IPS-18a (cell line): ENCODE measurements around the gene RCOR1.
"Not testable (repeated sequence)": the region's sequence is repeated elsewhere in the genome, so short reads cannot be mapped to it uniquely, and the experiment has no call there.

Experiments
- H3K27ac ChIP-seq: one replicate; pipeline ENCODE4 v1.5.1; 2013; ENCODE audit warnings: low read length
- H3K27me3 ChIP-seq: one replicate; pipeline ENCODE4 v1.6.1; 2013; ENCODE audit warnings: mild to moderate bottlenecking, low read length; ENCODE audit not compliant: control insufficient read depth, insufficient read depth
- H3K36me3 ChIP-seq: one replicate; pipeline ENCODE4 v1.6.1; 2013; ENCODE audit warnings: low read depth, low read length; ENCODE audit not compliant: control insufficient read depth
- H3K4me1 ChIP-seq: one replicate; pipeline ENCODE4 v1.6.1; 2013; ENCODE audit warnings: low read depth, low read length; ENCODE audit not compliant: control insufficient read depth
- H3K4me3 ChIP-seq: one replicate; pipeline ENCODE4 v1.5.1; 2013; ENCODE audit warnings: low read length
- H3K9ac ChIP-seq: one replicate; pipeline ENCODE4 v1.6.1; 2013; ENCODE audit warnings: mild to moderate bottlenecking, low read length, moderate library complexity
- H3K9me3 ChIP-seq: one replicate; pipeline ENCODE4 v1.6.1; 2013; ENCODE audit warnings: low read depth, low read length; ENCODE audit not compliant: control insufficient read depth

The RCOR1 gene

GRCh38 chr14:102574281-102575159 lies 17.9 kb upstream of the RCOR1 start:
- no peak overlapping the region for H3K27ac ChIP-seq
- peaks cover 6% of the 10 kb centered on the region for H3K4me1 ChIP-seq
- no peaks in the 10 kb centered on the region for H3K9me3 ChIP-seq
- H3K27me3 ChIP-seq, result no peaks in the 10 kb centered on the region
- no peak overlapping the region for H3K4me3 ChIP-seq
- H3K9ac ChIP-seq, result no peak overlapping the region
- H3K36me3 ChIP-seq, result no peaks in the 10 kb centered on the region

DNA sequence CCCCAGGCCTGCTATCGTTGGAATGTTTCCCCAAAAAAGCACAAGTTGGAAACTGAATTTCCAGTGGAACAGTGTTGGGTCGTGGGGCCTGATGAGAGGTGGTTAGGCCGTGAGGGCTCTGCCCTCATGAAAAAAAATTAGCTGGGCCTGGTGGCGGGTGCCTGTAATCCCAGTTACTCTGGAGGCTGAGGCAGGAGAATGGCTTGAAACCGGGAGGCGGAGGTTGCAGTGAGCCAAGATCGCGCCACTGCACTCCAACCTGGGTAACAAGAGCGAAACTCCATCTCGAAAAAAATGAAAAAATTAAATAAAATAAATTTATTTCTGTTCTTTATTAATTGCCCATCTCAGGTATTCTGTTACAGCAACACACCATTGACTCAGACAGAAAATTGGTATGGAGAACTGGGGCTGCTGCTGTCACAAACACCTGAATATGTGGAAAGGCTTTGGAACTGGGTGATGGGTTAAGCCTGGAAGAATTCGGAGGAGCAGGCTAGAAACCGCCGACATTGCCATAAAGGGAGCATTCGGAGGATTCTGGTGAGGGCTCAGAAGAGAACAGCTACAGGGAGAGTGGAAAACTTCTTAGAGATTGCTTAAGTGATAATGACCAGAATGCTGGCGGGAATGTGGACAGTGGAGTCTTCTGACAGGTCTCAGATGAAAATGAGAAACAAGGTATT lies 17.1 kb upstream of the RCOR1 start:
- Histone ChIP-seq H3K36me3 (no peaks in the 10 kb centered on the region), H3K4me3 (no peak overlapping the region), H3K9me3 (no peaks in the 10 kb centered on the region), H3K9ac (no peak overlapping the region), H3K4me1 (peaks cover 6% of the 10 kb centered on the region), H3K27ac (no peak overlapping the region), H3K27me3 (no peaks in the 10 kb centered on the region)

DNA sequence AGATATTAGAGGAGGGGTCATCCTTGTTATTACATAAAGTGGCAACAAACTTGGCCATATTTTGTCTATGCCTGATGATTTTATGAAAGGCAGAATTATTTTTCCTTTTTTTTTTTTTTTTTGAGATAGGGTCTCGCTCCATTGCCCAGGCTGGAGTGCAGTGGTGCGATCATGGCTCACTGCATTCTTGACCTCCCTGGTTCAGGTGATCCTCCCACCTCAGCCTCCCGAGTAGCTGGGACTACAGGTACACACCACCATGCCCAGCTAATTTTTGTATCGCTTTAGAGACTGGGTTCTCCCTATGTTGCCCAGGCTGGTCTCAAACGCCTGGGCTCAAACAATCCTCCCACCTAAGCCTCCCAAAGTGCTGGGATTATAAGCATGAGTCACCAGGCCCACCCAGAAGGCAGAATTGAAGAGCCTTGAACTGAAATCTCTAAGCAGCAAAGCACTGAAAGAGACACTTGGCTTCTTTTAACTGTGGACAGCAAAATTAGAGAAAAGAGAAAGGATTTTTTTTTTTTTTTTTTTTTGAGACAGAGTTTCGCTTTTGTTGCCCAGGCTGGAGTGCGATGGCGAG lies 16.5 kb upstream of the RCOR1 start:
- H3K27me3 ChIP-seq, H3K4me1 ChIP-seq, H3K36me3 ChIP-seq, H3K9me3 ChIP-seq, H3K27ac ChIP-seq, H3K4me3 ChIP-seq, H3K9ac ChIP-seq: not testable (repeated sequence)

DNA sequence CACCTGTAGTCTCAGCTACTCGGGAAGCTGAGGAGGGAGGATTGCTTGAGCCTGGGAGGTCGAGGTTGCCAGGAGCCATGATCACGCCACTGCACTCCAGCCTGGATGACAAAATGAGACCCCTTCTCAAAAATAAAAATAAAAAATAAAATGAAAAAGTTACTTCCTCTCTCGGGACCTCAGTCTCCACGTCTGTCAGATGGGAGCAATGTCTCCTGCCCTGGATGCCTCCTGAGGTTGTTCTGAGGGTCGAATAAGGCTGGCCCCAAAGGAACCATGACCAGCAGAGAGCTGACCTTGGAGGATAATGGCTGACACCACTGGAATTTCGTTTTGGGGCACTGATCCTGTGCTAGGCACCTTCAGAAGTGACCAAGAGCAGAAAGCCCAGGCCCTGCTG lies 13.6 kb upstream of the RCOR1 start:
- Histone ChIP-seq H3K4me1 (peaks cover 6% of the 10 kb centered on the region), H3K9ac (no peak overlapping the region), H3K36me3 (no peaks in the 10 kb centered on the region), H3K27me3 (no peaks in the 10 kb centered on the region), H3K27ac (no peak overlapping the region), H3K9me3 (no peaks in the 10 kb centered on the region), H3K4me3 (no peak overlapping the region)

DNA sequence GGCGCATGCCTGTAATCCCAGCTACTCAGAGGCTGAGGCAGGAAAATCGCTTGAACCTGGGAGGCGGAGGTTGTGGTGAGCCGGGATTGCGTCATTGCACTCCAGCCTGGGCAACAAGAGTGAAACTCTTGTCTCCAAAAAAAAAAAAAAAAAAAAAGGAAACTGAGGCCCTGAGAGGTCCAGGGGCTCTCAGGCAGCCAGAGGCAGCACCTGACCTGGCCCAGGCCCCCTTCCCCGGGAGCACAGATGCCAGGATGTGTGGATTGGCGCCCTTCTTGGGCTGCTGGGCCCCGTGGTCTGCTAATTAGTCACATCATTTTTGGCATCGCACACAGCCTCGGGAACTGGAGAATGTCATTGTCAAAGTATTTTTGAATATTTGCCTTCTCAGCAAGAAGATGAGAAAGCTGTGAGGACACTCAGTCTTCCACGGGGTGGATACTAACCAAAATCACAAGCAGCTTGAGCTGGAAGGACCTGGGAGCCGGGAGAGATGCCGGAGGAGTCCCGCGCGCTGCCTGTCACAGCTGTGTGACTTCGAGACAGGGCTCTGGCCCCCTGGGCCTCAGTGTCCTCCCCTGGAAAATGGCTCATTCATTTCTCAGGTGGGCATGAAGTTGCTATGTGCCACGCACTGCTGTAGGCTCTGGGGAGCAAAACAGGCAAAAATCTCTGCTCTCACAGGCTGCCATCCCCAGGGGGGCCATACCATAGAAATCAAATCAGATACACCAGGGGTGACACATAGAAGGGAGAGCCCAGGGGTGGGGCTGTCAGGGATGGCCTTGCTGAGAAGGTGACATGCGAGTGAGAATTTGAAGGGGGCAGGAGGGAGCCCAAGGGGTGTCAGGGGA lies 12.5 kb upstream of the RCOR1 start:
- no peak overlapping the region for H3K9ac ChIP-seq

DNA sequence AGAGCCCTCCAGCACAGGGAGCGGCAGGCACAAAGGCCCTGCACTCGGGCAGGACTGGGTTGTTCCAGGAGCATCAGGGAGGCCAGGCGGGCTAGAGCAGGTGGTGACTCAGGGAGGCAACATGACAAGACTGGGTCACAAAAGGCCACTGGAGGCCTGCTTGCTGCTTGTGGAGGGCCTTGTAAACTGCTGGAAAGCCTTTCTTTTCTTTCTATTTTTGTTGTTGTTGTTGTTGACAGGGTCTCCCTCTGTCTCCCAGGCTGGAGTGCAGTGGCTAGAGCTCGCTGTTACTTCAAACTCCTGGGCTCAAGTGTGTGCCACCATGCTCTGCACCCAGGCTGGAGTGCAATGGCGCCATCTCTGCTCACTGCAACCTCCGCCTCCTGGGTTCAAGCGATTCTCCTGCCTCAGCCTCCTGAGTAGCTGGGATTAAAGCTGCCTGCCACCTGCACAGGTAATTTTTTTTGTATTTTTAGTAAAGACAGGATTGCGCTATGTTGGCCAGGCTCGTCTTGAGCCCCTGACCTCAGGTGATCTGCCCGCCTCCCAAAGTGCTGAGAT lies 11.8 kb upstream of the RCOR1 start:
- Histone ChIP-seq H3K36me3 (no peaks in the 10 kb centered on the region), H3K27me3 (no peaks in the 10 kb centered on the region), H3K4me3 (no peak overlapping the region), H3K27ac (no peak overlapping the region), H3K4me1 (peaks cover 7% of the 10 kb centered on the region), H3K9ac (no peak overlapping the region), H3K9me3 (no peaks in the 10 kb centered on the region)

More for the DNA sequence above, 12.5 kb upstream of the RCOR1 start:
- H3K4me3 ChIP-seq, result no peak overlapping the region
- peaks cover 3% of the 10 kb centered on the region for H3K4me1 ChIP-seq
- H3K27me3 ChIP-seq, result no peaks in the 10 kb centered on the region
- no peaks in the 10 kb centered on the region for H3K9me3 ChIP-seq
- H3K27ac ChIP-seq, result no peak overlapping the region
- no peaks in the 10 kb centered on the region for H3K36me3 ChIP-seq

DNA sequence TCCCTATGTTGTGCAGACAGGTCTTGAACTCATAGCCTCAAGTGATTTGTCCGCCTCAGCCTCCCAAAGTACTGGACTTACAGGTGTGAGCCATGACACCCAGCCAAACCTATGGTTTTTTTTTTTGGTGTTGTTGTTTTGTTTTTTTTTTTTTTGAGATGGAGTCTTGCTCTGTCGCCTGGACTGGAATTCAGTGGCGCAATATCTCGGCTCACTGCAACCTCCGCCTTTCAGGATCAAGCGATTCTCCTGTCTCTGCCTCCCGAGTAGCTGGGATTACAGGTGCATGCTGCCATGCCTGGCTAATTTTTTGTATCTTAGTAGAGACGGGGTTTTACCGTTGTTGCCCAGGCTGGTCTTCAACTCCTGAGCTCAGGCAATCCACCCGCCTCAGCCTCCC lies 11.3 kb upstream of the RCOR1 start:
- H3K4me1 ChIP-seq, result peaks cover 8% of the 10 kb centered on the region
- H3K9ac ChIP-seq, result no peak overlapping the region
- H3K27me3 ChIP-seq, result no peaks in the 10 kb centered on the region
- no peak overlapping the region for H3K27ac ChIP-seq
- H3K9me3 ChIP-seq, result no peaks in the 10 kb centered on the region
- H3K36me3 ChIP-seq, result no peaks in the 10 kb centered on the region
- no peak overlapping the region for H3K4me3 ChIP-seq

DNA sequence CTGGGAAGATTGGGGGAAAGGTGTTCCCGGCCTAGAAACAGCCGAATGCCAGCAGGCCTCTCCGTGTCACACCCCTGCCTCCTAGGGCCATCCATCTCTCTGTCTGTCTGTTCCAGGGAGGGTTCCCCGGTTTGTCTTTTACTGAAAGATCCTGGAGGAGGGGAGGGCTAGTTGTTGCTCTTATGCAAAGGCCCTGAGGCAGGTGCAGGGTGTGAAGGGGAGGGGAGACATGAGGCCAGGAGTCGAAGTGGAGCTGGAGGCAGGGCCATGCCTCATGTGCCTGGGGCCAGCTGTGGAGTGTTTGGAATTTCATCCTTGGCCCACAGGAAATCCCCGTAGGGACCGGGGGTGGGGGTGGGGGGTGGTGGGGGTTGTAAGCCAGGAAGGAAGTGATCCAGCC lies 8.7 kb upstream of the RCOR1 start:
- Histone ChIP-seq H3K27me3 (no peaks in the 10 kb centered on the region), H3K4me1 (peaks cover 8% of the 10 kb centered on the region), H3K9ac (no peak overlapping the region), H3K27ac (no peak overlapping the region), H3K36me3 (no peaks in the 10 kb centered on the region), H3K9me3 (no peaks in the 10 kb centered on the region), H3K4me3 (no peak overlapping the region)

GRCh38 chr14:102584871-102585869 lies 7.3 kb upstream of the RCOR1 start:
- Histone ChIP-seq H3K9ac (no peak overlapping the region), H3K36me3 (no peaks in the 10 kb centered on the region), H3K4me1 (peaks cover 8% of the 10 kb centered on the region), H3K9me3 (no peaks in the 10 kb centered on the region), H3K27ac (no peak overlapping the region), H3K27me3 (no peaks in the 10 kb centered on the region), H3K4me3 (no peak overlapping the region)

- Histone ChIP-seq H3K4me1 (peaks cover 16% of the 10 kb centered on the region), H3K9ac (no peak overlapping the region), H3K27ac (no peak overlapping the region), H3K9me3 (no peaks in the 10 kb centered on the region), H3K27me3 (no peaks in the 10 kb centered on the region), H3K36me3 (no peaks in the 10 kb centered on the region), H3K4me3 (no peak overlapping the region)
Observed at GRCh38 chr14:102586420-102587104, 5.9 kb upstream of the RCOR1 start.
